Measurements from ENCODE around the gene DUSP16. TPM values are rescaled to one million over a fixed set of nuclear protein-coding genes. Genes with fewer than 3 reads are reported as not detected.

The DUSP16 gene
- total RNA-seq, 1 donor from 2014 or later = 20.4 TPM

DNA sequence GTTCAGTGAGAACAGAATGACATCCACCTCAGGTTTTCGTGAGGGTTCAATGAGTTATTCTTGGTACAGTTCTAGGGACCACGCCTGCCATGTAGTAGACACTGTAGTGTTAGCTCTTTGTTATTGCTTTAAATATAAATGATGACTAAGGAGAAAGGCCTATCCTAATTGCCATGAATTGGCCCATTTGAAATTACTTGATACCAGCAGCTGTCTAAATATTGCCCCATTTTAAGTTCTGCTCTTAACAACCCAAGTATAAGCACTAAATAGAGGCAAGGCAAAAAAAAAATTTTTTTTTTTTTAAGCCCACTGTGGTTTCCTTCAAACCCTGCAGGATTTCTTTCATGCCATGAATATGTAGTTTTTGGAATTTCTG, 121.2 kb downstream of the DUSP16 start:
- H3K36me3 ChIP-seq (ENCODE audit: control insufficient read depth in 3 of 3, insufficient read depth in 3 of 3, low read length in 3 of 3) = peaks cover 0 to under 1% (median 0%) of the 10 kb centered on the region in 3 donors
- peaks cover 15 to 27% (median 21%) of the 10 kb centered on the region in 3 donors for H3K4me1 ChIP-seq (ENCODE audit: control insufficient read depth in 3 of 3, insufficient read depth in 3 of 3, low read length in 3 of 3)
- no peak overlapping the region for H3K9ac ChIP-seq (ENCODE audit: low read depth in 1 of 3, low read length in 3 of 3)
- no peaks in the 10 kb centered on the region for H3K9me3 ChIP-seq (ENCODE audit: control insufficient read depth in 3 of 3, low read length in 3 of 3)
- H3K27me3 ChIP-seq (ENCODE audit: control insufficient read depth in 3 of 3, insufficient read depth in 3 of 3, low read length in 3 of 3) = no peaks in the 10 kb centered on the region
- no peak overlapping the region for H3K4me3 ChIP-seq (ENCODE audit: low read length in 3 of 3)
- H3K27ac ChIP-seq (ENCODE audit: low read depth, low read length) = no peak overlapping the region

- peak overlapping the region; percentile 17 for H3K27ac ChIP-seq (ENCODE audit: low read depth, low read length)
- no peaks in the 10 kb centered on the region for H3K9me3 ChIP-seq (ENCODE audit: control insufficient read depth in 3 of 3, low read length in 3 of 3)
- peaks cover 15 to 27% (median 21%) of the 10 kb centered on the region in 3 donors for H3K4me1 ChIP-seq (ENCODE audit: control insufficient read depth in 3 of 3, insufficient read depth in 3 of 3, low read length in 3 of 3)
- H3K36me3 ChIP-seq (ENCODE audit: control insufficient read depth in 3 of 3, insufficient read depth in 3 of 3, low read length in 3 of 3) = peaks cover 0 to 3% (median 0%) of the 10 kb centered on the region in 3 donors
- H3K4me3 ChIP-seq (ENCODE audit: low read length in 3 of 3) = no peak overlapping the region
- H3K27me3 ChIP-seq (ENCODE audit: control insufficient read depth in 3 of 3, insufficient read depth in 3 of 3, low read length in 3 of 3) = no peaks in the 10 kb centered on the region
- H3K9ac ChIP-seq (ENCODE audit: low read depth in 1 of 3, low read length in 3 of 3) = no peak overlapping the region
These were observed 121.8 kb downstream of the DUSP16 start for GRCh38 chr12:12440784-12441428.

- H3K27ac ChIP-seq (ENCODE audit: low read depth, low read length) = no peak overlapping the region
- no peak overlapping the region for H3K4me3 ChIP-seq (ENCODE audit: low read length in 3 of 3)
These were observed 123.0 kb downstream of the DUSP16 start for GRCh38 chr12:12439636-12440035.

GRCh38 chr12:12436831-12437345, 125.8 kb downstream of the DUSP16 start:
- Histone ChIP-seq H3K36me3 (ENCODE audit: control insufficient read depth in 3 of 3, insufficient read depth in 3 of 3, low read length in 3 of 3) (peaks cover 0 to 3% (median 0%) of the 10 kb centered on the region in 3 donors), H3K4me3 (ENCODE audit: low read length in 3 of 3) (no peak overlapping the region), H3K9ac (ENCODE audit: low read depth in 1 of 3, low read length in 3 of 3) (no peak overlapping the region), H3K4me1 (ENCODE audit: control insufficient read depth in 3 of 3, insufficient read depth in 3 of 3, low read length in 3 of 3) (peaks cover 0 to 9% (median 4%) of the 10 kb centered on the region in 3 donors), H3K27me3 (ENCODE audit: control insufficient read depth in 3 of 3, insufficient read depth in 3 of 3, low read length in 3 of 3) (no peaks in the 10 kb centered on the region), H3K27ac (ENCODE audit: low read depth, low read length) (no peak overlapping the region), H3K9me3 (ENCODE audit: control insufficient read depth in 3 of 3, low read length in 3 of 3) (no peaks in the 10 kb centered on the region)

More at GRCh38 chr12:12439636-12440035, 123.0 kb downstream of the DUSP16 start:
- H3K27me3 ChIP-seq (ENCODE audit: control insufficient read depth in 3 of 3, insufficient read depth in 3 of 3, low read length in 3 of 3) = no peaks in the 10 kb centered on the region
- H3K36me3 ChIP-seq (ENCODE audit: control insufficient read depth in 3 of 3, insufficient read depth in 3 of 3, low read length in 3 of 3) = peaks cover 0 to 3% (median 0%) of the 10 kb centered on the region in 3 donors
- no peaks in the 10 kb centered on the region for H3K9me3 ChIP-seq (ENCODE audit: control insufficient read depth in 3 of 3, low read length in 3 of 3)
- H3K4me1 ChIP-seq (ENCODE audit: control insufficient read depth in 3 of 3, insufficient read depth in 3 of 3, low read length in 3 of 3) = peaks cover 15 to 30% (median 21%) of the 10 kb centered on the region in 3 donors
- H3K9ac ChIP-seq (ENCODE audit: low read depth in 1 of 3, low read length in 3 of 3) = no peak overlapping the region

- Histone ChIP-seq H3K9me3 (ENCODE audit: control insufficient read depth in 3 of 3, low read length in 3 of 3) (no peaks in the 10 kb centered on the region), H3K27ac (ENCODE audit: low read depth, low read length) (no peak overlapping the region), H3K36me3 (ENCODE audit: control insufficient read depth in 3 of 3, insufficient read depth in 3 of 3, low read length in 3 of 3) (peaks cover 0 to 3% (median 0%) of the 10 kb centered on the region in 3 donors), H3K4me1 (ENCODE audit: control insufficient read depth in 3 of 3, insufficient read depth in 3 of 3, low read length in 3 of 3) (peaks cover 0 to 4% (median 0%) of the 10 kb centered on the region in 3 donors), H3K9ac (ENCODE audit: low read depth in 1 of 3, low read length in 3 of 3) (no peak overlapping the region), H3K27me3 (ENCODE audit: control insufficient read depth in 3 of 3, insufficient read depth in 3 of 3, low read length in 3 of 3) (no peaks in the 10 kb centered on the region), H3K4me3 (ENCODE audit: low read length in 3 of 3) (no peak overlapping the region)
These were observed 129.4 kb downstream of the DUSP16 start for GRCh38 chr12:12433203-12433731.

- Histone ChIP-seq H3K27me3 (ENCODE audit: control insufficient read depth in 3 of 3, insufficient read depth in 3 of 3, low read length in 3 of 3) (no peaks in the 10 kb centered on the region), H3K9me3 (ENCODE audit: control insufficient read depth in 3 of 3, low read length in 3 of 3) (no peaks in the 10 kb centered on the region), H3K4me3 (ENCODE audit: low read length in 3 of 3) (no peak overlapping the region), H3K27ac (ENCODE audit: low read depth, low read length) (no peak overlapping the region), H3K36me3 (ENCODE audit: control insufficient read depth in 3 of 3, insufficient read depth in 3 of 3, low read length in 3 of 3) (peaks cover 0 to 3% (median 0%) of the 10 kb centered on the region in 3 donors), H3K4me1 (ENCODE audit: control insufficient read depth in 3 of 3, insufficient read depth in 3 of 3, low read length in 3 of 3) (peaks cover 0 to 4% (median 0%) of the 10 kb centered on the region in 3 donors), H3K9ac (ENCODE audit: low read depth in 1 of 3, low read length in 3 of 3) (no peak overlapping the region)
These were observed 130.3 kb downstream of the DUSP16 start for GRCh38 chr12:12432364-12432763.

DNA sequence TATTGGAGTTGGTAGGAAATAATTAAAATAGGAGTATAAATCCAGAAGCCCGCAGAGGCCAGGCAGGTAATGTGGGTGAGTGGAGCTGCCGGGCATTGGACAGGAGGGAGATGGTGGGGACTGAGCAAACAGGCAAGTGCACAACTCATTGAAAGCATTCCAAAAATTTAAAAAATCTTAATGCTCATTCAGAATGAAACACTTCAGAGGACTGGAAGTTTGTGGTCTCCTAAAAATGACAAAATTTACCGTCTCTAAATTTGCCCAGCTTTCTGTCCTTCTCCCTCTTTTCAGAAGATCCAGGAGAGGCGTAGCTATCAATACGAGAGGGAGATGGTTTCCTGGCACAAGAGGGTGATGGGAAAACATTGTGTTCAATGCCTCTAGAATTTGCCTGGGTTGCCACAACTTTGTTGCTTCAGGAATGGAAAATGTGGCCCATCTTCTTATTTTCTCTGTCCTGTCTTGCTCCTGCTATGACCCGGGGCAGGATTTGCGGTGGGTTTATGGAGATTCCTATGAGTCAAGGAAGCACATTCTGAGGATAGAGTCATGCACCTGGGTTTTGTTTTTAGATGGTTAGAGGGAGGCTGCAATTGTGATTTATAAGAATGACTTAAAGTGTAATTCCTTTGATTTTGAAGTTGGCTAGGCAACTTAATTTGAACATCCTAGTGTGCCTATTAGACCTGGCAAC, 133.6 kb downstream of the DUSP16 start:
- Histone ChIP-seq H3K27ac (ENCODE audit: low read depth, low read length) (no peak overlapping the region), H3K36me3 (ENCODE audit: control insufficient read depth in 3 of 3, insufficient read depth in 3 of 3, low read length in 3 of 3) (no peaks in the 10 kb centered on the region), H3K4me3 (ENCODE audit: low read length in 3 of 3) (no peak overlapping the region), H3K4me1 (ENCODE audit: control insufficient read depth in 3 of 3, insufficient read depth in 3 of 3, low read length in 3 of 3) (no peaks in the 10 kb centered on the region), H3K27me3 (ENCODE audit: control insufficient read depth in 3 of 3, insufficient read depth in 3 of 3, low read length in 3 of 3) (no peaks in the 10 kb centered on the region), H3K9ac (ENCODE audit: low read depth in 1 of 3, low read length in 3 of 3) (no peak overlapping the region), H3K9me3 (ENCODE audit: control insufficient read depth in 3 of 3, low read length in 3 of 3) (no peaks in the 10 kb centered on the region)

DNA sequence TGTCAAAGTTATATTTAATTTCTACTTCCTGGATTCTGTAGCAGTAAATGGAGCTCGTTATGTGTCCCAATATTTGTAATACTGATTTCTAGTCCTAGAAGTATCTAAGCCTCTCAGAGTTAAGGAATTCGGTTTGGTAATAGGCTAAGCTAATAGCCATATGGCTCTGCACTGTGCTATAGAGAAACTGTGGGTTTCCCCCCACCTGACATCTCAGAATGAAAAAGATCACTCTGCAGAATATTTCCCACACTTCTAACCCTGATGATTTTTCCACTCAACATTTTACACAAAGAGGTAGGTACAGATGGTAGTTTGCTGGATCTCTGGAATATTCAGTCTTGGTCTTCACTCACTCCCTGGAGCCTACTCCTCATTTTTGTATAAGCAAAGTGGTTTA, 134.6 kb downstream of the DUSP16 start:
- Histone ChIP-seq H3K4me1 (ENCODE audit: control insufficient read depth in 3 of 3, insufficient read depth in 3 of 3, low read length in 3 of 3) (no peaks in the 10 kb centered on the region), H3K27ac (ENCODE audit: low read depth, low read length) (no peak overlapping the region), H3K36me3 (ENCODE audit: control insufficient read depth in 3 of 3, insufficient read depth in 3 of 3, low read length in 3 of 3) (no peaks in the 10 kb centered on the region), H3K9ac (ENCODE audit: low read depth in 1 of 3, low read length in 3 of 3) (no peak overlapping the region), H3K9me3 (ENCODE audit: control insufficient read depth in 3 of 3, low read length in 3 of 3) (no peaks in the 10 kb centered on the region), H3K4me3 (ENCODE audit: low read length in 3 of 3) (no peak overlapping the region), H3K27me3 (ENCODE audit: control insufficient read depth in 3 of 3, insufficient read depth in 3 of 3, low read length in 3 of 3) (no peaks in the 10 kb centered on the region)

DNA sequence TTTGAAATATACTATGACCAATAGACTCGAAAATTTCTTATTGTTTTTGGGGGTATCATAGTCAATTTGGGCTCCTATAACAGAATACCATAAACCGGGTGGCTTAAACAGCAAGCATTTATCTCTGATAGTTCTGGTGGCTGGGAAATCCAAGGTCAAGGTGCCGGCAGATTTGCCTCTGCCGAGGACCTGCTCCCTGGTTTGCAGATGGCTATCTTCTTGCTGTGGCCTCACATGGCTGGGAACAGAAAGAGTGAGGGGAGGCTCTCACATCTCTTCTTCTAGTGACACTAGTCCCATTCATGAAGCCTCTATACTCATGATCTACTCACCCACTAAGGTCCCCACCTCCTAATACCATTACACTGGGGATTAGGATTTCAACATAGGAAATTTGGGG, 135.1 kb downstream of the DUSP16 start:
- Histone ChIP-seq H3K4me3 (ENCODE audit: low read length in 3 of 3) (no peak overlapping the region), H3K27ac (ENCODE audit: low read depth, low read length) (no peak overlapping the region), H3K4me1 (ENCODE audit: control insufficient read depth in 3 of 3, insufficient read depth in 3 of 3, low read length in 3 of 3) (no peaks in the 10 kb centered on the region), H3K9ac (ENCODE audit: low read depth in 1 of 3, low read length in 3 of 3) (no peak overlapping the region), H3K9me3 (ENCODE audit: control insufficient read depth in 3 of 3, low read length in 3 of 3) (no peaks in the 10 kb centered on the region), H3K36me3 (ENCODE audit: control insufficient read depth in 3 of 3, insufficient read depth in 3 of 3, low read length in 3 of 3) (no peaks in the 10 kb centered on the region), H3K27me3 (ENCODE audit: control insufficient read depth in 3 of 3, insufficient read depth in 3 of 3, low read length in 3 of 3) (no peaks in the 10 kb centered on the region)

- Histone ChIP-seq H3K27ac (ENCODE audit: low read depth, low read length) (no peak overlapping the region), H3K4me1 (ENCODE audit: control insufficient read depth in 3 of 3, insufficient read depth in 3 of 3, low read length in 3 of 3) (no peaks in the 10 kb centered on the region), H3K36me3 (ENCODE audit: control insufficient read depth in 3 of 3, insufficient read depth in 3 of 3, low read length in 3 of 3) (no peaks in the 10 kb centered on the region), H3K4me3 (ENCODE audit: low read length in 3 of 3) (no peak overlapping the region), H3K9ac (ENCODE audit: low read depth in 1 of 3, low read length in 3 of 3) (no peak overlapping the region), H3K9me3 (ENCODE audit: control insufficient read depth in 3 of 3, low read length in 3 of 3) (no peaks in the 10 kb centered on the region), H3K27me3 (ENCODE audit: control insufficient read depth in 3 of 3, insufficient read depth in 3 of 3, low read length in 3 of 3) (no peaks in the 10 kb centered on the region)
These were observed 137.0 kb downstream of the DUSP16 start for GRCh38 chr12:12425616-12426015.

Data from skeletal muscle tissue (tissue), 4 donors.